ENCODE data around the gene THBS2. TPM values are rescaled to one million over a fixed set of nuclear protein-coding genes. Genes with fewer than 3 reads are reported as not detected.

Gene THBS2
- total RNA-seq, 1 experiment from 2014 or later = not detected

DNA sequence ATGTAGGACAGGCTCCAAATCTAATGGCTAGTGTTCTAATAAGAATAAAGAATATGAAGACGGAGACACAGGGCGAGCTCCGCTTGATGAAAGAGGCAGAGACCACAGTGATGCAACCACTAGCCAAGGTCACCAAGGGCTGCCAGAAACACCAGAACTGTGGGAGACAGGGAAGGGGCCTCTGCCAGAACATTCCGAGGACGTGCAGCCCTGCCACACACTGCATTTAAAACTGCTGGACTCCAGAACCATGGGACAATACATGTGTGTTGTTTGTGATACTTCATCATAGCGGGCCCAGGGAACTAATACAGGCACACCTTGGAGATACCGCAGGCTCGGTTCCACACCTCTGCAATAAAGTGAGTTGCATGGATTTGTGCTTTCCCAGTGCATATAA, 2.9 kb upstream of the THBS2 start:
- BruUV-seq (replicated peaks) = no TSS peak
- Histone ChIP-seq H3K27me3 (ENCODE audit: insufficient read depth, low read depth) (peaks cover 78% of the 10 kb centered on the region), H3K4me1 (replicated peaks; ENCODE audit: insufficient read depth) (no peaks in the 10 kb centered on the region), H2AFZ (no peak overlapping the region), H3F3A (ENCODE audit: insufficient read depth, low read depth) (no peaks in the 10 kb centered on the region), H3K36me3 (ENCODE audit: low read depth) (no peaks in the 10 kb centered on the region), H3K9me3 (ENCODE audit: insufficient read depth, low read depth) (no peaks in the 10 kb centered on the region), H3K27ac (no peak overlapping the region), H3K79me2 (ENCODE audit: low read depth) (no peaks in the 10 kb centered on the region), H3K4me3 (no peak overlapping the region), H4K20me1 (ENCODE audit: insufficient read depth) (no peaks in the 10 kb centered on the region), H3K9me2 (ENCODE audit: insufficient read depth) (no peaks in the 10 kb centered on the region), H3K4me2 (no peak overlapping the region)
- POLR2A ChIA-PET (ENCODE audit: unreplicated experiment) = no interaction called here
- CTCF ChIA-PET = no interaction called here
- intact Hi-C loops (cut with micrococcal nuclease; ENCODE audit: unreplicated experiment) = no loop called here
- TF ChIP-seq EZH2 (IDR thresholded peaks at IDR 0.05; ENCODE audit: low read depth) (no peak), CTCF (conservative IDR thresholded peaks at IDR 0.05) (no peak)
- no peak for DNase-seq

- no peak for DNase-seq
- no peak for TF ChIP-seq CTCF (conservative IDR thresholded peaks at IDR 0.05)
- TF ChIP-seq EZH2 (IDR thresholded peaks at IDR 0.05; ENCODE audit: low read depth) = no peak
- ChIA-PET CTCF (no interaction called here), POLR2A (ENCODE audit: unreplicated experiment) (no interaction called here)
- Histone ChIP-seq H3K27me3 (ENCODE audit: insufficient read depth, low read depth) (peaks cover 78% of the 10 kb centered on the region), H2AFZ (no peak overlapping the region), H3K4me1 (replicated peaks; ENCODE audit: insufficient read depth) (no peaks in the 10 kb centered on the region), H4K20me1 (ENCODE audit: insufficient read depth) (no peaks in the 10 kb centered on the region), H3K9me2 (ENCODE audit: insufficient read depth) (no peaks in the 10 kb centered on the region), H3K4me2 (no peak overlapping the region), H3K27ac (no peak overlapping the region), H3K4me3 (no peak overlapping the region), H3K79me2 (ENCODE audit: low read depth) (no peaks in the 10 kb centered on the region), H3F3A (ENCODE audit: insufficient read depth, low read depth) (no peaks in the 10 kb centered on the region), H3K36me3 (ENCODE audit: low read depth) (no peaks in the 10 kb centered on the region), H3K9me3 (ENCODE audit: insufficient read depth, low read depth) (no peaks in the 10 kb centered on the region)
- BruUV-seq (replicated peaks) = no TSS peak
- intact Hi-C loops (cut with micrococcal nuclease; ENCODE audit: unreplicated experiment) = no loop called here
Measured at GRCh38 chr6:169256061-169256460, 2.4 kb upstream of the THBS2 start.

DNA sequence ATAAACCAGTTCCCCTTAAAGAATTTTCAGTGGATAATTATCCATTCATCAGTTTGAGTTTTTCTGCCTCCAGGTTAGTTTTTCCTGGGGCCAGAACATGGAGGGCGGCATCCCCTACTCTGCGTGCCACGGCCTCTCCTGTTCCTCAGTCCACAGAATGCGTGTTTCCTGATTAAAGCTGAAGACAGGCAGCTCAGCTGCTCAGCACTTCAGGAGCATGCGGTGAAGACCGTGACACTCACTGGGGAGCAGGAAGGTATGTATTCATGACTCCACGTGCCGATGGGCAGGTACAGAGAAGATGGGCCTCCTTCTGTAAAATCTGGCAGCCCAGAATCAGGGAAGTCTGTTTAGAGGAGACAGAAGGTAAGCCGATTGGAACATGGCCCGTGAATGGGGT, 2.0 kb upstream of the THBS2 start:
- BruUV-seq (replicated peaks) = no TSS peak

More for the DNA sequence above, 2.0 kb upstream of the THBS2 start:
- Histone ChIP-seq H3K4me2 (no peak overlapping the region), H3K9me3 (ENCODE audit: insufficient read depth, low read depth) (no peaks in the 10 kb centered on the region), H3F3A (ENCODE audit: insufficient read depth, low read depth) (no peaks in the 10 kb centered on the region), H3K27me3 (ENCODE audit: insufficient read depth, low read depth) (peaks cover 80% of the 10 kb centered on the region), H3K36me3 (ENCODE audit: low read depth) (no peaks in the 10 kb centered on the region), H3K4me3 (no peak overlapping the region), H3K27ac (no peak overlapping the region), H3K9me2 (ENCODE audit: insufficient read depth) (no peaks in the 10 kb centered on the region), H2AFZ (no peak overlapping the region), H4K20me1 (ENCODE audit: insufficient read depth) (no peaks in the 10 kb centered on the region), H3K79me2 (ENCODE audit: low read depth) (no peaks in the 10 kb centered on the region), H3K4me1 (replicated peaks; ENCODE audit: insufficient read depth) (no peaks in the 10 kb centered on the region)
- CTCF ChIA-PET = no interaction called here
- POLR2A ChIA-PET (ENCODE audit: unreplicated experiment) = no interaction called here
- DNase-seq = no peak
- TF ChIP-seq EZH2 (IDR thresholded peaks at IDR 0.05; ENCODE audit: low read depth) (no peak), CTCF (conservative IDR thresholded peaks at IDR 0.05) (no peak)
- intact Hi-C loops (cut with micrococcal nuclease; ENCODE audit: unreplicated experiment) = no loop called here
